Smooth muscle cell (in vitro differentiated cells): Measurements from ENCODE around the gene TENM3. TPM values are rescaled to one million over a fixed set of nuclear protein-coding genes. Genes with fewer than 3 reads are reported as not detected.
"Not testable (repeated sequence)": the region's sequence is repeated elsewhere in the genome, so short reads cannot be mapped to it uniquely, and the experiment has no call there.

Experiments used
- DNase-seq: peaks from one replicate; lab custom pipeline; 2025; ENCODE audit not compliant: unreplicated experiment; lab: John Stamatoyannopoulos, UW
- H2AFZ ChIP-seq: fragments of 200-600 bp; sonication (generic); 2 replicates; pipeline ENCODE4 v1.6.0; 2016; ENCODE audit warnings: antibody characterized with exemption, low read depth, mild to moderate bottlenecking
- H3F3A ChIP-seq: fragments of 200-600 bp; sonication (generic); 2 replicates; pipeline ENCODE4 v1.6.0; 2017; ENCODE audit warnings: antibody characterized with exemption, low read depth
- H3K27ac ChIP-seq: fragments of 200-600 bp; sonication (generic); 2 replicates; pipeline ENCODE4 v1.5.1; 2016; ENCODE audit warnings: low read depth, mild to moderate bottlenecking
- H3K27me3 ChIP-seq: fragments of 200-600 bp; sonication (generic); 2 replicates; pipeline ENCODE4 v1.6.1; 2016; ENCODE audit warnings: low read depth, mild to moderate bottlenecking
- H3K36me3 ChIP-seq: fragments of 200-600 bp; sonication (generic); 2 replicates; pipeline ENCODE4 v1.5.1; 2016; ENCODE audit warnings: low read depth
- H3K4me1 ChIP-seq: fragments of 200-600 bp; sonication (generic); 2 replicates; pipeline ENCODE4 v1.5.1; 2016; ENCODE audit warnings: low read depth
- H3K4me2 ChIP-seq: fragments of 200-600 bp; sonication (generic); 2 replicates; pipeline ENCODE4 v1.6.0; 2016; ENCODE audit warnings: mild to moderate bottlenecking
- H3K4me3 ChIP-seq: fragments of 200-600 bp; sonication (generic); 2 replicates; pipeline ENCODE4 v1.5.1; 2016; ENCODE audit warnings: mild to moderate bottlenecking
- H3K79me2 ChIP-seq: fragments of 200-600 bp; sonication (generic); 2 replicates; pipeline ENCODE4 v1.6.0; 2016; ENCODE audit warnings: low read depth, mild to moderate bottlenecking
- H3K9ac ChIP-seq: fragments of 200-600 bp; sonication (generic); 2 replicates; pipeline ENCODE4 v1.6.0; 2016; ENCODE audit warnings: low read depth
- H3K9me3 ChIP-seq: fragments of 200-600 bp; sonication (generic); replicated peaks from 2 replicates; pipeline ENCODE4 v1.5.1; 2016; ENCODE audit warnings: low read depth
- H4K20me1 ChIP-seq: fragments of 200-600 bp; sonication (generic); 2 replicates; pipeline ENCODE4 v1.6.0; 2016; ENCODE audit warnings: low read depth
- WGBS: methylation state at CpG from one replicate; pipeline ENCODE4 v1.1.7; 2016; ENCODE audit warnings: low lambda C conversion rate; 5-methylcytosine and 5-hydroxymethylcytosine counted together
- polyA plus RNA-seq: library from polyadenylated mRNA; unstranded; fragments of >200 nt; fragmentation: Nextera tagmentation; extraction: Ambion mirVana; gene quantifications from 2 replicates; pipeline ENCODE4 v1.2.1, GENCODE V29; 2016
- total RNA-seq: library from RNA; depleted of rRNA; stranded (reverse); fragments of >200 nt; gene quantifications from 2 replicates; pipeline ENCODE4 v1.2.3, GENCODE V29; 2014
- TF ChIP-seq, protein P1 (sequence below): fragments of 200-600 bp; sonication (generic); IDR thresholded peaks from 2 replicates; pipeline ENCODE4 v1.5.1; 2017; ENCODE audit warnings: borderline replicate concordance, mild to moderate bottlenecking, antibody characterized with exemption; ENCODE audit not compliant: insufficient read depth, poor library complexity, severe bottlenecking

TENM3 gene
- total and polyA plus RNA-seq, 2 experiments from 2014 or later = 46.9 to 295 TPM

DNA sequence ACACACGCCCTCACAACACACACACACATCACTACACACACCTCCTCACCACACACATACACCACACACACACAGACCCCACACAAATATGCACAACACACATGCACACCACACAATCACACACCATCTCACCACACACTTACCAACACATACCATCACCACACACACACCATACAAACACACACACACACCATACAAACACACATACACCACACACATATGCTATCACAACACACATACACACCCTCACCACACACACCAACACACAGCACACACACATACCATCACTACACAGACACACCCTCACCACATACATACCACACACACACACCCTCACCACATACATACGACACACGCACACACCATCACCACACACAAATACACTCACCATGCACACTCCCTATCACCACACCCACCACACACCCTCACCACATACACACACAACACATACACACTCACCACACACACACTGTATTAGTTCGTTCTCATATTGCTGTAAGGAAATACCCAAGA is 567.0 kb downstream of the TENM3 start:
- Histone ChIP-seq H3K27me3 (no peaks in the 10 kb centered on the region), H3K36me3 (no peaks in the 10 kb centered on the region), H3K79me2 (no peaks in the 10 kb centered on the region), H3K9ac (no peak overlapping the region), H3K4me1 (no peaks in the 10 kb centered on the region), H2AFZ (no peak overlapping the region), H3K4me3 (no peak overlapping the region), H3K9me3 (no peaks in the 10 kb centered on the region), H4K20me1 (no peaks in the 10 kb centered on the region), H3K4me2 (no peak overlapping the region), H3F3A (no peaks in the 10 kb centered on the region), H3K27ac (no peak overlapping the region)
- no peak for DNase-seq
- WGBS = 98% methylated on average over 4 of the region's 4 CpGs
- TF ChIP-seq, protein P1, sequence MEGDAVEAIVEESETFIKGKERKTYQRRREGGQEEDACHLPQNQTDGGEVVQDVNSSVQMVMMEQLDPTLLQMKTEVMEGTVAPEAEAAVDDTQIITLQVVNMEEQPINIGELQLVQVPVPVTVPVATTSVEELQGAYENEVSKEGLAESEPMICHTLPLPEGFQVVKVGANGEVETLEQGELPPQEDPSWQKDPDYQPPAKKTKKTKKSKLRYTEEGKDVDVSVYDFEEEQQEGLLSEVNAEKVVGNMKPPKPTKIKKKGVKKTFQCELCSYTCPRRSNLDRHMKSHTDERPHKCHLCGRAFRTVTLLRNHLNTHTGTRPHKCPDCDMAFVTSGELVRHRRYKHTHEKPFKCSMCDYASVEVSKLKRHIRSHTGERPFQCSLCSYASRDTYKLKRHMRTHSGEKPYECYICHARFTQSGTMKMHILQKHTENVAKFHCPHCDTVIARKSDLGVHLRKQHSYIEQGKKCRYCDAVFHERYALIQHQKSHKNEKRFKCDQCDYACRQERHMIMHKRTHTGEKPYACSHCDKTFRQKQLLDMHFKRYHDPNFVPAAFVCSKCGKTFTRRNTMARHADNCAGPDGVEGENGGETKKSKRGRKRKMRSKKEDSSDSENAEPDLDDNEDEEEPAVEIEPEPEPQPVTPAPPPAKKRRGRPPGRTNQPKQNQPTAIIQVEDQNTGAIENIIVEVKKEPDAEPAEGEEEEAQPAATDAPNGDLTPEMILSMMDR = no peak

DNA sequence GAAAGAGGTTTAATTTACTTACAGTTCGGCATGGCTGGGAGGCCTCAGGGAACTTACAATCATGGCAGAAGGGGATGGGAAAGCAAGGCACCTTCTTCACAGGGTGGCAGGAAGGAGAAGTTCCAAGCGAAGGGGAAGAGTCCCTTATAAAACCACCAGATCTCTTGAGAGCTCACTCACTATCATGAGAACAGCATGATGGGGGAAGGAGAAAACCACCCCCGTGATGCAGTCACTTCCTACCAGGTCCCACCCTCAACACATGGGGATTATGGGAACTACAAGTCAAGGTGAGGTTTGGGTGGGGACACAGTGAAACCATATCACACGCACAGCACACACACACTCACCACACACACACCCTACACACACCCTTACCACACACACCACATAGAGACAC is 569.7 kb downstream of the TENM3 start:
- 89% methylated on average over 3 of the region's 4 CpGs for WGBS
- TF ChIP-seq, protein P1 = no peak

DNA sequence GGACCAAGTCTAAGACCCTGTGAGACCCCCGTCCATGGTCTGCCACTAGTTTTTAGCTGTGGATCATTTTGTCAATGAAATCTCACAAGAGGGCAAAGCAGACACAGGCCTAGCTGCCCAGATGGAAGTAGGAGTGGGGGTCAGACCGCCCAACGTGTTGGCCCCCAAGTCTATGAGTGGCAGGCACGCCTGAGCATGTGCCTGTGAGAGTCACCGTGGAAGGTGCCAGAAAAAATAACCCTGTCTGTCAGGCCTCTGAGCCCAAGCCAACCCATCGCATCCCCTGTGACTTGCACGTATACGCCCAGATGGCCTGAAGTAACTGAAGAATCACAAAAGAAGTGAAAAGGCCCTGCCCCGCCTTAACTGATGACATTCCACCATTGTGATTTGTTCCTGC is 570.9 kb downstream of the TENM3 start:
- H3K27ac ChIP-seq, H3K4me2 ChIP-seq, H3K36me3 ChIP-seq, H4K20me1 ChIP-seq, H3F3A ChIP-seq, H3K4me3 ChIP-seq, DNase-seq, H3K9ac ChIP-seq, H3K9me3 ChIP-seq, H3K79me2 ChIP-seq, H3K27me3 ChIP-seq, H2AFZ ChIP-seq, H3K4me1 ChIP-seq: not testable (repeated sequence)
- WGBS = 98% methylated on average over 9 of the region's 9 CpGs

More for the DNA sequence above, 569.7 kb downstream of the TENM3 start:
- H3K36me3 ChIP-seq = no peaks in the 10 kb centered on the region
- H2AFZ ChIP-seq = no peak overlapping the region
- no peaks in the 10 kb centered on the region for H3K4me1 ChIP-seq
- no peaks in the 10 kb centered on the region for H3K27me3 ChIP-seq
- H3K27ac ChIP-seq = no peak overlapping the region
- DNase-seq = no peak
- no peaks in the 10 kb centered on the region for H3F3A ChIP-seq
- no peak overlapping the region for H3K4me2 ChIP-seq
- no peaks in the 10 kb centered on the region for H3K79me2 ChIP-seq
- no peaks in the 10 kb centered on the region for H3K9me3 ChIP-seq
- no peak overlapping the region for H3K4me3 ChIP-seq
- H3K9ac ChIP-seq = no peak overlapping the region
- no peaks in the 10 kb centered on the region for H4K20me1 ChIP-seq

DNA sequence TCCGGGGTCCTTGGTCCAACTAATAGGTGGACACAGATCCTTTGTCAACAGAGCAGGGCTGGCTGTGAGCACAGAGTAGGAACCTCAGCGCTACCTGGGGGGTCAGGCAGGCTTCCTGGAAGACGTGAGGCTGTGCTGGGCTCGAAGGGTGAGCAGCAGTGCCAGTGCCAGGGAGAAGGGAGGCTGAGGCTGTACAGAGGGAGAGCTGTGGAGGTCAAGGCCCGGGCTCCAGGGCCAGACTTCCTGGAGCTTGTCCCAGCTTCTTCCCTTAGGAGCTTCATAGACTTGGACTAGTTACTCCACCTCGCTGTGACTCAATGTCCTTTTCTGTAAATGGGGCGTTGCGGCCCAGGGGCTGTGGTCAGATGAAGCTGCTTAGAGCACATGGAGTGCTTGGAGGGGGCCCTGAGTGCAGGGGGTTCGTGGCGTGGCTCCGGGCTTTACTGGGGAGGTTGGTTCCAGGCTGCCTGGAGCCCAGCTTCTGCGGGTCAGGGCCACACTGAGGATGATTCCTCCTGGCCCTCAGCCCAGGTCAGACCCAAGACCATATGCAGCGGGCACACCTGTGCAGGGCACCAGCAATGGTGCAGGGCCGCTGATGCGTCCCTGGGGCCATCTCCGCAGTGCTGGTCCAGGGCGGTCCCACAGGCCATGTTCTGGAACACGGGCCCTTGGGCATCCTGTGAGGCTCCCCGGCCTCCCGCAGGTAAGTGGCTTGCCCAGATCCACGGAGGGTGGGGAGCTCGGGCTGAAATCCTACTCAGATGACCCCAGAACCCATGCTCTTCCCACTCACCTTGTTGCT is 575.9 kb downstream of the TENM3 start:
- TF ChIP-seq, protein P1 = no peak
- H3K27me3 ChIP-seq = no peaks in the 10 kb centered on the region
- no peaks in the 10 kb centered on the region for H3K79me2 ChIP-seq
- H3K4me1 ChIP-seq = no peaks in the 10 kb centered on the region
- H3K9me3 ChIP-seq = no peaks in the 10 kb centered on the region
- no peaks in the 10 kb centered on the region for H3F3A ChIP-seq
- H3K9ac ChIP-seq = no peak overlapping the region
- H4K20me1 ChIP-seq = no peaks in the 10 kb centered on the region
- WGBS = 95% methylated on average over 22 of the region's 22 CpGs
- H3K4me2 ChIP-seq = no peak overlapping the region
- H3K27ac ChIP-seq = no peak overlapping the region
- H3K4me3 ChIP-seq = no peak overlapping the region
- no peak overlapping the region for H2AFZ ChIP-seq
- H3K36me3 ChIP-seq = no peaks in the 10 kb centered on the region
- DNase-seq = no peak
